Measurements from ENCODE around the gene HAAO. TPM values are rescaled to one million over a fixed set of nuclear protein-coding genes. Genes with fewer than 3 reads are reported as not detected.

Gene HAAO
- total RNA-seq, result not detected in 2 replicates

DNA sequence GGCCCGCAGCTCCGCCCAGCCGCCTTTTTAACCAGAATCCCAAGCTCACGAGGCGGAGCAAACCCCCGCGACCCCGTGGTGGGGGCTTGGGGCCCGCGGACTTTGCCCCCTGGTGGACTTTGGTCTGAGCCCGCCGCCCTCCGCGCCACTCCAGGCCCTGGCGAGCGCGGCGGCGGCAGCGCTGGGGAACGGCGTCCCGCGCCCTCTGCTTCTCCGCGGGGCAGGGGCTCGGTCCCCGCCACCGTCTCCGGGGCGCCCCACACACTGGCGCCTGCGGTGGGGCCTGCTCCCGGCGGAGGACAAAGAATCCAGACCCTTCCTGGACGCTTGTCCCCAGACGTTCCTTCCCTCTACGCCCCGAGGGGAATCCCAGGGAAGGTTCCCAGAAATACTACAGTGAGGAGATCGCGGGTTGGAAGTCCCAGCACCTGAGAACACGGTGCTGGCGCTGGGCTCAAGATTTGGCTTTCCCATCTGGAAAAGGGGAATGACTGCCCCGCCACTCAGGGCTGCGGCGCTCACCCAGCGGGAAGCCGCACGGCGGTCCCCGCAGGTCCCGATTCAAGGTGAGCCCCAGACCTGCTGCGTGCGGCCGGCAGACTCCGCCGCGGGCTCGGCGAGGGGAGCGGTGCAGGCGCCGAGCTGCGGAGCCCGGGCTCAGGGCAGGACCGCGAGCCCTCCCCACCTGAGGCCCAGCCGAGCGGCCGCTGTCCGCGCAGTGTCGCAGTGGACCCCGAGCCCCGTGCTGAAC is at the start of gene HAAO:
Gene HAAO, minus strand, starts transcription at position 1 of the 751 bp plus-strand sequence. CDS start 47 bp downstream, outside the sequence.

DNA sequence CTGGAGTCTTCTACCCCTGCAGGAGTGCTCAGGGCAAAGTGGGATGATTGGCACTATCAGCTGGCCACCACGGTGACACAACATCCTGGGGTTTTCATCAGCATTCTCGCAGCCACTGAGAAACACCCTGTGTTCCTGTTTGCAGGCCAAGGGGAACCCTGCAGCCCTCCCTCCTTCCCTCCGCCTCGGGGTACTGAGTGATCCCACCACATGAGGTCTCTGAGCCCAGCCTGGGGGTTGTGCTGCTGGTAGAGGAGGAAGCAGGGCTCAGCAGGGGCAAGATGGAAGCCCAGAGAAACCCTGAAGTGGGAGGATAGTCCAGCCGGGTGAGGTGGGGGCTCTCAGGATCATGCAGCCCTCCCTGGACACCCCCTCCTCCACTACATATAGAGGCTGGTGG is 28.3 kb downstream of the HAAO start, which contains the start of gene OXER1:
Gene OXER1, minus strand, starts transcription at position 40 of the 400 bp plus-strand sequence. CDS start 73 bp downstream, outside the sequence.

Other genes starting within 250 kb of the HAAO start
- gene MTA3, start 224.0 kb downstream of the HAAO start, total RNA-seq, result 15.7 and 19.1 TPM in 2 replicates
- gene OXER1, start 28.4 kb downstream of the HAAO start, total RNA-seq, result not detected in 2 replicates

Measured in cardiac atrium fibroblast (primary cell).